ENCODE results near the gene MED8. TPM values are rescaled to one million over a fixed set of nuclear protein-coding genes. Genes with fewer than 3 reads are reported as not detected.

MED8 gene
- total and polyA plus RNA-seq, 10 of the 15 experiments (the other 5 are each of a cell fraction or from before 2014, with no cell fraction given), result 20.2 to 61.7 (median 39.5) TPM

- Histone ChIP-seq H3K27me3 (replicated peaks in 1 of 2; ENCODE audit: control insufficient read depth in 2 of 2, insufficient read depth in 2 of 2, low read length in 1 of 2) (no peaks in the 10 kb centered on the region), H3K4me1 (ENCODE audit: control insufficient read depth, insufficient read depth, low read length) (peaks cover 17% of the 10 kb centered on the region), H3K9me3 (replicated peaks; ENCODE audit: control insufficient read depth, insufficient read depth, low read length) (no peaks in the 10 kb centered on the region), H3K9ac (ENCODE audit: control insufficient read depth, insufficient read depth, low read length) (no peak overlapping the region), H3K4me3 (no peak overlapping the region), H3K27ac (ENCODE audit: control insufficient read depth, insufficient read depth) (no peak overlapping the region), H3K36me3 (ENCODE audit: control insufficient read depth in 2 of 2, insufficient read depth in 2 of 2, low read length in 1 of 2) (peaks cover 15 to 27% of the 10 kb centered on the region in 2 experiments), H3K4me2 (ENCODE audit: control insufficient read depth, insufficient read depth) (no peak overlapping the region), H2AFZ (ENCODE audit: control insufficient read depth, low read depth, low read length) (no peak overlapping the region), H3K79me2 (ENCODE audit: control insufficient read depth, insufficient read depth, low read length) (peaks cover 64% of the 10 kb centered on the region), H4K20me1 (ENCODE audit: control insufficient read depth, insufficient read depth) (no peaks in the 10 kb centered on the region)
- FAIRE-seq (no peak), ATAC-seq (no peak), DNase-seq (ENCODE audit: low read depth, low spot score) (no peak)
- 77% methylated on average over 5 of the region's 5 CpGs for WGBS (ENCODE audit: insufficient coverage, insufficient replicate concordance, low lambda C conversion rate, missing lambda C conversion rate)
- ChIA-PET CTCF (interaction anchor here (1.1 kb wide), 1 partner anchor 125 kb away, joined by 3 read pairs; no protein-coding TSS in a partner anchor), POLR2A (interaction anchor here (0.6 to 1.2 kb wide), 5 partner anchors 8 to 1038 kb away, joined by 3 to 5 read pairs (median 3); partner anchors contain the start of genes MED8 and SZT2), SMC1A (ENCODE audit: uncharacterized antibody, unreplicated experiment) (interaction anchor here (1.0 kb wide), 1 partner anchor 121 kb away, joined by 3 read pairs; no protein-coding TSS in a partner anchor), RAD21 (ENCODE audit: unreplicated experiment) (no interaction called here)
- intact Hi-C loops (cut with micrococcal nuclease; ENCODE audit: unreplicated experiment), result no loop called here
- BruUV-seq (replicated peaks), result no TSS peak
- TF ChIP-seq ZBTB4 (CRISPR knock-in tag; IDR thresholded peaks at IDR 0.05) (no peak), SKIL (IDR thresholded peaks at IDR 0.05; ENCODE audit: low read depth, poor library complexity, severe bottlenecking) (no peak), FOS (IDR thresholded peaks at IDR 0.05; ENCODE audit: borderline replicate concordance, extremely low read depth, insufficient read length) (no peak), NR2C2 (IDR thresholded peaks at IDR 0.05; ENCODE audit: borderline replicate concordance, control insufficient read depth, insufficient read length, low read depth) (no peak), SUZ12 (IDR thresholded peaks at IDR 0.05; ENCODE audit: unreplicated experiment) (no peak), NR2C1 (IDR thresholded peaks at IDR 0.05) (no peak), TBL1XR1 (IDR thresholded peaks at IDR 0.05; ENCODE audit: low read depth, low read length) (no peak), RUNX3 (IDR thresholded peaks at IDR 0.05; ENCODE audit: low read length) (no peak), ZNF207 (IDR thresholded peaks at IDR 0.05; ENCODE audit: borderline replicate concordance) (no peak)
- in situ Hi-C loops (cut with MboI), result no loop called here
Measured at GRCh38 chr1:43363935-43364525, 25.6 kb downstream of the MED8 start.
